HCT116 (cell line): ENCODE measurements around the gene EDNRA. TPM values are rescaled to one million over a fixed set of nuclear protein-coding genes. Genes with fewer than 3 reads are reported as not detected.

Experiments used
- ATAC-seq: fragments of 200-7000 bp; cut with Tn5 transposase; 2 replicates; pipeline ENCODE4 v1.9.1; 2020; ENCODE audit warnings: mild to moderate bottlenecking, moderate library complexity
- BruUV-seq: library from RNA; stranded (reverse); fragments of 400-500 nt; replicated peaks from 2 replicates; lab custom pipeline; 2021; lab: Mats Ljungman, UMichigan
- CTCF ChIA-PET: fragments of 300-600 bp; sonication (Branson Sonifier 250); formaldehyde crosslinking; loops from one replicate; lab custom pipeline; 2021; ENCODE audit warnings: antibody characterized with exemption; lab: Charles Lee
- POLR2A ChIA-PET: fragments of 300-600, 350-600 bp; sonication (Branson Sonifier 250); formaldehyde crosslinking; loops from one replicate; lab custom pipeline; 2021; ENCODE audit warnings: antibody characterized with exemption; lab: Charles Lee
- RAD21 ChIA-PET, 2 experiments: fragments of 300-600 bp; sonication (Branson Sonifier 250); formaldehyde crosslinking; loops; one replicate each; lab custom pipeline; 2023; ENCODE audit warnings: low total read pairs in 2 of 2; ENCODE audit not compliant: uncharacterized antibody in 2 of 2, unreplicated experiment in 2 of 2, low non-redundant PET in 1 of 2; lab: Charles Lee
- DNase-seq: peaks from one replicate; pipeline ENCODE4 v3.0.0-alpha.2; 2010; ENCODE audit warnings: low read depth, low spot score
- H2AFZ ChIP-seq: fragments of 200-600 bp; shearing (Covaris generic), sonication (generic); 2 replicates; pipeline ENCODE4 v1.6.1; 2017; ENCODE audit warnings: low read depth, mixed run types, mixed read lengths, antibody characterized with exemption, low read length; ENCODE audit not compliant: poor library complexity, severe bottlenecking
- H3K27ac ChIP-seq: 2 replicates; pipeline ENCODE4 v1.5.1; 2012; ENCODE audit warnings: low read depth, low read length
- H3K27me3 ChIP-seq: fragments of 200-600 bp; sonication (generic); 2 replicates; pipeline ENCODE4 v1.6.1; 2016; ENCODE audit warnings: mixed run types, low read length, mixed read lengths; ENCODE audit not compliant: insufficient read depth
- H3K36me3 ChIP-seq, 2 experiments: fragments of 200-500 bp in 1 of 2; fragments of 200-600 bp in 1 of 2; sonication (Bioruptor generic) in 1 of 2; sonication (generic) in 1 of 2; 2 replicates each; pipeline versions ENCODE4 v1.5.1 to v1.6.1; 2014 to 2016; ENCODE audit warnings: low read length in 2 of 2, inconsistent platforms in 1 of 2, mixed read lengths in 1 of 2, mixed run types in 1 of 2; ENCODE audit not compliant: insufficient read depth in 2 of 2, control insufficient read depth in 1 of 2
- H3K4me1 ChIP-seq, 2 experiments: fragments of 200-600 bp in 1 of 2; sonication (generic) in 1 of 2; 2 replicates each; pipeline versions ENCODE4 v1.5.1 to v1.6.1; 2012 to 2017; ENCODE audit warnings: low read length in 2 of 2, inconsistent platforms in 1 of 2, mild to moderate bottlenecking in 1 of 2, mixed read lengths in 1 of 2, mixed run types in 1 of 2, moderate library complexity in 1 of 2; ENCODE audit not compliant: insufficient read depth in 2 of 2, control insufficient read depth in 1 of 2
- H3K4me2 ChIP-seq: fragments of 200-600 bp; sonication (generic); 2 replicates; pipeline ENCODE4 v1.6.1; 2017; ENCODE audit warnings: mixed run types, low read length, mixed read lengths
- H3K4me3 ChIP-seq, 2 experiments: fragments of 200-600 bp in 1 of 2; sonication (generic) in 1 of 2; replicated peaks in 1 of 2; 2 replicates each; pipeline ENCODE4 v1.5.1; 2011 to 2016; ENCODE audit warnings: low read length in 2 of 2, control low read depth in 1 of 2, low read depth in 1 of 2, mild to moderate bottlenecking in 1 of 2, mixed read lengths in 1 of 2, mixed run types in 1 of 2
- H3K79me2 ChIP-seq: fragments of 200-600 bp; sonication (generic); 2 replicates; pipeline ENCODE4 v1.6.1; 2017; ENCODE audit warnings: mild to moderate bottlenecking, mixed run types, low read length, moderate library complexity, mixed read lengths; ENCODE audit not compliant: insufficient read depth
- H3K9ac ChIP-seq: fragments of 200-600 bp; sonication (generic); 2 replicates; pipeline ENCODE4 v1.6.1; 2016; ENCODE audit warnings: low read length, mixed read lengths
- H3K9me2 ChIP-seq: fragments of 200-600 bp; sonication (generic), shearing (Covaris generic); 2 replicates; pipeline ENCODE4 v1.6.1; 2017; ENCODE audit warnings: mixed run types, mild to moderate bottlenecking, moderate library complexity; ENCODE audit not compliant: insufficient read depth
- H3K9me3 ChIP-seq, 2 experiments: fragments of 200-500 bp in 1 of 2; fragments of 200-600 bp in 1 of 2; sonication (Bioruptor generic) in 1 of 2; sonication (generic) in 1 of 2; 2 replicates each; pipeline ENCODE4 v1.6.1; 2014 to 2017; ENCODE audit warnings: low read length in 2 of 2, mixed read lengths in 2 of 2, inconsistent platforms in 1 of 2, low read depth in 1 of 2, mild to moderate bottlenecking in 1 of 2, mixed run types in 1 of 2, moderate library complexity in 1 of 2; ENCODE audit not compliant: control insufficient read depth in 1 of 2, insufficient read depth in 1 of 2
- H4K20me1 ChIP-seq: fragments of 200-600 bp; sonication (generic), shearing (Covaris generic); 2 replicates; pipeline ENCODE4 v1.6.1; 2017; ENCODE audit warnings: mixed run types, mild to moderate bottlenecking, moderate library complexity; ENCODE audit not compliant: insufficient read depth
- CBX3 ChIP-seq: IDR thresholded peaks from 2 replicates; pipeline ENCODE4 v1.6.1; 2012; ENCODE audit warnings: low read depth
- EZH2 ChIP-seq: fragments of 200-600 bp; sonication (generic); IDR thresholded peaks from 2 replicates; pipeline ENCODE4 v1.6.1; 2017; ENCODE audit warnings: antibody characterized with exemption, mixed run types
- SIN3A ChIP-seq: IDR thresholded peaks from 2 replicates; pipeline ENCODE4 v1.6.1; 2012; ENCODE audit warnings: low read depth
- TCF7L2 ChIP-seq: IDR thresholded peaks from 2 replicates; pipeline ENCODE4 v1.7.0; 2011; ENCODE audit warnings: borderline replicate concordance, inconsistent platforms; ENCODE audit not compliant: insufficient read depth, insufficient read length; ENCODE audit errors: extremely low read depth
- YY1 ChIP-seq: IDR thresholded peaks from 2 replicates; pipeline ENCODE4 v1.6.1; 2011; ENCODE audit warnings: low read length, low read depth, moderate library complexity, mild to moderate bottlenecking; ENCODE audit not compliant: insufficient replicate concordance; ENCODE audit errors: extremely low read depth
- intact Hi-C: fragments of 100-400 bp; cut with micrococcal nuclease; formaldehyde crosslinking; loops from 2 replicates; pipeline ENCODE4 v1.10.0; 2022
- total RNA-seq: library from RNA; stranded (reverse); gene quantifications from one replicate; pipeline ENCODE4 v1.2.1, GENCODE V29; 2021; ENCODE audit not compliant: unreplicated experiment
- TF ChIP-seq, protein P1 (sequence below): IDR thresholded peaks from 2 replicates; pipeline ENCODE4 v1.6.1; 2012; ENCODE audit warnings: low read depth

Gene EDNRA
- total RNA-seq, 1 experiment from 2014 or later: 2.0 TPM

DNA sequence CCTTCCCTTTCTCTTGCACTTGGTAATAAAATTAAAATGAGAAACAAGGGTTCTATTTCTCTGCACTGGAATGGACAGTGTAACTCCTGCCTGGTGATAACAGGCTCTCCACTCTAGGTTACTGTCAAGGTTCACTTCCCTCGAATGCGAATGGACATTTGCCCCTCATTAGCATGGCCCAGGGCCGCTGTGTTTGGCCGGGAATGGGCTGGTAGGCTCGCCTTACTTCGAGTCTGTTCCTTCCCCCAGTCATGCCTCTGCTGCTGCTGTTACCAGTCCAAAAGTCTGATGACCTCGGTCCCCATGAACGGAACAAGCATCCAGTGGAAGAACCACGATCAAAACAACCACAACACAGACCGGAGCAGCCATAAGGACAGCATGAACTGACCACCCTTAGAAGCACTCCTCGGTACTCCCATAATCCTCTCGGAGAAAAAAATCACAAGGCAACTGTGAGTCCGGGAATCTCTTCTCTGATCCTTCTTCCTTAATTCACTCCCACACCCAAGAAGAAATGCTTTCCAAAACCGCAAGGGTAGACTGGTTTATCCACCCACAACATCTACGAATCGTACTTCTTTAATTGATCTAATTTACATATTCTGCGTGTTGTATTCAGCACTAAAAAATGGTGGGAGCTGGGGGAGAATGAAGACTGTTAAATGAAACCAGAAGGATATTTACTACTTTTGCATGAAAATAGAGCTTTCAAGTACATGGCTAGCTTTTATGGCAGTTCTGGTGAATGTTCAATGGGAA, 61.5 kb downstream of the EDNRA start:
- Histone ChIP-seq H3K4me2 (no peak overlapping the region), H3K27ac (no peak overlapping the region), H3K4me1 (no peaks in the 10 kb centered on the region), H3K27me3 (no peaks in the 10 kb centered on the region), H3K4me3 (no peak overlapping the region), H3K79me2 (no peaks in the 10 kb centered on the region), H3K9ac (no peak overlapping the region), H3K9me3 (no peaks in the 10 kb centered on the region), H3K36me3 (no peaks in the 10 kb centered on the region), H2AFZ (no peak overlapping the region), H3K9me2 (no peaks in the 10 kb centered on the region), H4K20me1 (no peaks in the 10 kb centered on the region)
- no TSS peak for BruUV-seq
- ChIA-PET RAD21 (no interaction called here), POLR2A (no interaction called here), CTCF (no interaction called here)
- DNase-seq (no peak), ATAC-seq (no peak)
- intact Hi-C loops: no loop called here
- TF ChIP-seq CBX3 (no peak), TCF7L2 (no peak), YY1 (no peak), SIN3A (no peak), EZH2 (no peak)
- TF ChIP-seq, protein P1, sequence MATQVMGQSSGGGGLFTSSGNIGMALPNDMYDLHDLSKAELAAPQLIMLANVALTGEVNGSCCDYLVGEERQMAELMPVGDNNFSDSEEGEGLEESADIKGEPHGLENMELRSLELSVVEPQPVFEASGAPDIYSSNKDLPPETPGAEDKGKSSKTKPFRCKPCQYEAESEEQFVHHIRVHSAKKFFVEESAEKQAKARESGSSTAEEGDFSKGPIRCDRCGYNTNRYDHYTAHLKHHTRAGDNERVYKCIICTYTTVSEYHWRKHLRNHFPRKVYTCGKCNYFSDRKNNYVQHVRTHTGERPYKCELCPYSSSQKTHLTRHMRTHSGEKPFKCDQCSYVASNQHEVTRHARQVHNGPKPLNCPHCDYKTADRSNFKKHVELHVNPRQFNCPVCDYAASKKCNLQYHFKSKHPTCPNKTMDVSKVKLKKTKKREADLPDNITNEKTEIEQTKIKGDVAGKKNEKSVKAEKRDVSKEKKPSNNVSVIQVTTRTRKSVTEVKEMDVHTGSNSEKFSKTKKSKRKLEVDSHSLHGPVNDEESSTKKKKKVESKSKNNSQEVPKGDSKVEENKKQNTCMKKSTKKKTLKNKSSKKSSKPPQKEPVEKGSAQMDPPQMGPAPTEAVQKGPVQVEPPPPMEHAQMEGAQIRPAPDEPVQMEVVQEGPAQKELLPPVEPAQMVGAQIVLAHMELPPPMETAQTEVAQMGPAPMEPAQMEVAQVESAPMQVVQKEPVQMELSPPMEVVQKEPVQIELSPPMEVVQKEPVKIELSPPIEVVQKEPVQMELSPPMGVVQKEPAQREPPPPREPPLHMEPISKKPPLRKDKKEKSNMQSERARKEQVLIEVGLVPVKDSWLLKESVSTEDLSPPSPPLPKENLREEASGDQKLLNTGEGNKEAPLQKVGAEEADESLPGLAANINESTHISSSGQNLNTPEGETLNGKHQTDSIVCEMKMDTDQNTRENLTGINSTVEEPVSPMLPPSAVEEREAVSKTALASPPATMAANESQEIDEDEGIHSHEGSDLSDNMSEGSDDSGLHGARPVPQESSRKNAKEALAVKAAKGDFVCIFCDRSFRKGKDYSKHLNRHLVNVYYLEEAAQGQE: no peak
